ENCODE data around the gene ZMYM4. TPM values are rescaled to one million over a fixed set of nuclear protein-coding genes. Genes with fewer than 3 reads are reported as not detected.

Gene ZMYM4
- total RNA-seq, 3 donors from 2014 or later (not counting 1 experiment from before 2014, with no cell fraction given), result 41.0 to 48.0 (median 45.8) TPM

- no peaks in the 10 kb centered on the region for H3K4me1 ChIP-seq (ENCODE audit: control insufficient read depth, insufficient read depth, low read length)
- Mint-ChIP-seq H3K36me3 (peaks cover 16% of the 10 kb centered on the region), H3K4me1 (peaks cover 0 to 3% of the 10 kb centered on the region in 2 donors), H3K9me3 (no peaks in the 10 kb centered on the region), H3K27ac (no peak overlapping the region), H3K27me3 (ENCODE audit: low read depth in 2 of 2) (no peaks in the 10 kb centered on the region), H3K4me3 (no peak overlapping the region)
- no peaks in the 10 kb centered on the region for H3K9me3 ChIP-seq (ENCODE audit: control insufficient read depth, insufficient read depth, low read length)
- H3K27me3 ChIP-seq (ENCODE audit: control insufficient read depth, insufficient read depth, low read length), result no peaks in the 10 kb centered on the region
- no peak for TF ChIP-seq CTCF (IDR thresholded peaks at IDR 0.05)
- intact Hi-C loops (cut with micrococcal nuclease), result no loop called here
- H3K4me3 ChIP-seq (ENCODE audit: low read length), result no peak overlapping the region
- no peak for ATAC-seq
- DNase-seq, result no peak
- H3K27ac ChIP-seq (ENCODE audit: low read length), result no peak overlapping the region
- peaks cover 80% of the 10 kb centered on the region for H3K36me3 ChIP-seq (ENCODE audit: control insufficient read depth, insufficient read depth, low read length)
These were observed 175.9 kb downstream of the ZMYM4 start for GRCh38 chr1:35444519-35444774.

- Histone ChIP-seq H3K4me1 (ENCODE audit: control insufficient read depth, insufficient read depth, low read length) (no peaks in the 10 kb centered on the region), H3K27me3 (ENCODE audit: control insufficient read depth, insufficient read depth, low read length) (no peaks in the 10 kb centered on the region), H3K36me3 (ENCODE audit: control insufficient read depth, insufficient read depth, low read length) (peaks cover 71% of the 10 kb centered on the region), H3K4me3 (ENCODE audit: low read length) (no peak overlapping the region), H3K27ac (ENCODE audit: low read length) (no peak overlapping the region), H3K9me3 (ENCODE audit: control insufficient read depth, insufficient read depth, low read length) (no peaks in the 10 kb centered on the region)
- ATAC-seq (no peak), DNase-seq (no peak)
- no peaks in the 10 kb centered on the region for H3K27me3 Mint-ChIP-seq (ENCODE audit: low read depth in 2 of 2)
- H3K4me3 Mint-ChIP-seq, result no peak overlapping the region
- no peaks in the 10 kb centered on the region for H3K9me3 Mint-ChIP-seq
- TF ChIP-seq CTCF (IDR thresholded peaks at IDR 0.05), result no peak
- intact Hi-C loops (cut with micrococcal nuclease), result no loop called here
- no peak overlapping the region for H3K27ac Mint-ChIP-seq
- H3K36me3 Mint-ChIP-seq, result peaks cover 18% of the 10 kb centered on the region
- peaks cover 5 to 6% of the 10 kb centered on the region in 2 donors for H3K4me1 Mint-ChIP-seq
These were observed 178.8 kb downstream of the ZMYM4 start for GRCh38 chr1:35447278-35447677.

GRCh38 chr1:35448344-35448801 lies 179.9 kb downstream of the ZMYM4 start:
- Mint-ChIP-seq H3K27ac (no peak overlapping the region), H3K27me3 (ENCODE audit: low read depth in 2 of 2) (no peaks in the 10 kb centered on the region), H3K36me3 (peaks cover 18% of the 10 kb centered on the region), H3K4me3 (no peak overlapping the region), H3K9me3 (no peaks in the 10 kb centered on the region), H3K4me1 (peaks cover 5 to 6% of the 10 kb centered on the region in 2 donors)
- ATAC-seq, result no peak
- no peak for TF ChIP-seq CTCF (IDR thresholded peaks at IDR 0.05)
- no peak for DNase-seq
- no peaks in the 10 kb centered on the region for H3K4me1 ChIP-seq (ENCODE audit: control insufficient read depth, insufficient read depth, low read length)
- intact Hi-C loops (cut with micrococcal nuclease), result loop anchor here (1.0 kb wide), 1 partner anchor 97 kb away; no protein-coding TSS in a partner anchor
- H3K9me3 ChIP-seq (ENCODE audit: control insufficient read depth, insufficient read depth, low read length), result no peaks in the 10 kb centered on the region
- H3K27me3 ChIP-seq (ENCODE audit: control insufficient read depth, insufficient read depth, low read length), result no peaks in the 10 kb centered on the region
- no peak overlapping the region for H3K27ac ChIP-seq (ENCODE audit: low read length)
- H3K4me3 ChIP-seq (ENCODE audit: low read length), result no peak overlapping the region
- WGBS (ENCODE audit: insufficient coverage), result 86% methylated on average over 2 of the region's 3 CpGs
- H3K36me3 ChIP-seq (ENCODE audit: control insufficient read depth, insufficient read depth, low read length), result peaks cover 70% of the 10 kb centered on the region

GRCh38 chr1:35449334-35450008 lies 181.0 kb downstream of the ZMYM4 start:
- H3K36me3 ChIP-seq (ENCODE audit: control insufficient read depth, insufficient read depth, low read length), result peaks cover 68% of the 10 kb centered on the region
- intact Hi-C loops (cut with micrococcal nuclease), result no loop called here
- Mint-ChIP-seq H3K9me3 (no peaks in the 10 kb centered on the region), H3K4me1 (peaks cover 5 to 6% of the 10 kb centered on the region in 2 donors), H3K27me3 (ENCODE audit: low read depth in 2 of 2) (no peaks in the 10 kb centered on the region), H3K4me3 (no peak overlapping the region), H3K36me3 (peaks cover 18% of the 10 kb centered on the region), H3K27ac (no peak overlapping the region)
- H3K27ac ChIP-seq (ENCODE audit: low read length), result no peak overlapping the region
- ATAC-seq (no peak), DNase-seq (no peak)
- TF ChIP-seq CTCF (IDR thresholded peaks at IDR 0.05), result no peak
- no peak overlapping the region for H3K4me3 ChIP-seq (ENCODE audit: low read length)
- WGBS (ENCODE audit: insufficient coverage), result 97% methylated on average over 6 of the region's 7 CpGs
- H3K9me3 ChIP-seq (ENCODE audit: control insufficient read depth, insufficient read depth, low read length), result no peaks in the 10 kb centered on the region
- no peaks in the 10 kb centered on the region for H3K4me1 ChIP-seq (ENCODE audit: control insufficient read depth, insufficient read depth, low read length)
- no peaks in the 10 kb centered on the region for H3K27me3 ChIP-seq (ENCODE audit: control insufficient read depth, insufficient read depth, low read length)

All from natural killer cell (primary cell).